Measurements from ENCODE around the gene HLCS.

The HLCS gene

DNA sequence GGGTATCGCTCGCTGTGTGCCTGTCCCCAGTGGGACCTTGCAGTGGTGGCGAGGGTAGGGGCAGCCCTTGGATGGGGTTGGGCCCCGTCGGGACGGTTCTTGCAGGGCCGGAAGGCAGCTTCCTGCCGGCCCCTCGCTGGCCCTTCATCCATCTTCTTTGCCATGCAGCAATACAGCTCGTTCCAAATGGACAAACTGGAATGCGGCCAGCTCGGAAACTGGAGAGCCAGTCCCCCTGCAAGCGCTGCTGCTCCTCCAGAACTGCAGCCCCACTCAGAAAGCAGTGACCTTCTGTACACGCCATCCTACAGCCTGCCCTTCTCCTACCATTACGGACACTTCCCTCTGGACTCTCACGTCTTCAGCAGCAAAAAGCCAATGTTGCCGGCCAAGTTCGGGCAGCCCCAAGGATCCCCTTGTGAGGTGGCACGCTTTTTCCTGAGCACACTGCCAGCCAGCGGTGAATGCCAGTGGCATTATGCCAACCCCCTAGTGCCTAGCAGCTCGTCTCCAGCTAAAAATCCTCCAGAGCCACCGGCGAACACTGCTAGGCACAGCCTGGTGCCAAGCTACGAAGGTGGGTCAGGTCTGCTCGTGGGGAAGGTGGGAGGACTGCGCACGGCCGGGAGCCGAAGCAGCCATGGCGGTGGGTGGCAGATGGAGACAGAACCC, 221.8 kb downstream of the HLCS start:
- H3K9me3 Mint-ChIP-seq, result no peaks in the 10 kb centered on the region
- peaks cover 53 to 62% of the 10 kb centered on the region in 2 donors for H3K27me3 Mint-ChIP-seq
- ATAC-seq (replicated peaks) (no peak), DNase-seq (no peak)
- no peak overlapping the region for H3K27ac Mint-ChIP-seq
- H3K36me3 Mint-ChIP-seq, result peaks cover 0 to 4% of the 10 kb centered on the region in 2 donors
- H3K4me1 Mint-ChIP-seq, result peaks cover 6 to 10% of the 10 kb centered on the region in 2 donors
- no peak overlapping the region for H3K4me3 Mint-ChIP-seq

GRCh38 chr21:36744190-36744559, 222.3 kb downstream of the HLCS start:
- Mint-ChIP-seq H3K36me3 (peaks cover 0 to 1% of the 10 kb centered on the region in 2 donors), H3K27ac (no peak overlapping the region), H3K9me3 (no peaks in the 10 kb centered on the region), H3K4me1 (peaks cover 6 to 10% of the 10 kb centered on the region in 2 donors), H3K27me3 (peaks cover 54 to 67% of the 10 kb centered on the region in 2 donors), H3K4me3 (no peak overlapping the region)
- DNase-seq (no peak), ATAC-seq (replicated peaks) (no peak)

DNA sequence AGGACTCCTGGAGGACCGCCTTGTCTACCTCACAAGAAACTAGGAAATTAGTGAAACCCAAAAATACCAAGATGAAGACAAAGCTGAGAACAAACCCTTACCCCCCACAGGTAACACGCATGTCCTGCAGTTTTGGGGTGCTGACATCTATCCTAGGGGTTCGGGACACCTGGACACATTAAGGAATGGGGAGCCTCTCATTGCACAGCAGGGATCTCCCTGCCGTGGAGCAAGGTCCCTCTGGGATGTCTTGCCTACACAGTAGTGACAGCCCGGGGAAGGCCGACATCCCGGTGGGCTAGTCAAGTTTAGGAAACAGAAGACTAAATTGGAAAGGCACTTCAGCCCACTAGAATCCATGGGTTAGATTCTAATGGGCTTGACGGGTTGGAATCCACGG, 223.0 kb downstream of the HLCS start:
- DNase-seq (no peak), ATAC-seq (replicated peaks) (no peak)
- Mint-ChIP-seq H3K36me3 (no peaks in the 10 kb centered on the region), H3K27ac (no peak overlapping the region), H3K27me3 (peaks cover 47 to 68% of the 10 kb centered on the region in 2 donors), H3K4me3 (no peak overlapping the region), H3K9me3 (no peaks in the 10 kb centered on the region), H3K4me1 (peaks cover 6 to 10% of the 10 kb centered on the region in 2 donors)

- Mint-ChIP-seq H3K27ac (no peak overlapping the region), H3K36me3 (no peaks in the 10 kb centered on the region), H3K9me3 (no peaks in the 10 kb centered on the region), H3K4me1 (peaks cover 3 to 10% of the 10 kb centered on the region in 2 donors), H3K4me3 (no peak overlapping the region), H3K27me3 (peaks cover 44 to 68% of the 10 kb centered on the region in 2 donors)
- ATAC-seq (replicated peaks) (no peak), DNase-seq (no peak)
Measured at GRCh38 chr21:36743008-36743407, 223.5 kb downstream of the HLCS start.

DNA sequence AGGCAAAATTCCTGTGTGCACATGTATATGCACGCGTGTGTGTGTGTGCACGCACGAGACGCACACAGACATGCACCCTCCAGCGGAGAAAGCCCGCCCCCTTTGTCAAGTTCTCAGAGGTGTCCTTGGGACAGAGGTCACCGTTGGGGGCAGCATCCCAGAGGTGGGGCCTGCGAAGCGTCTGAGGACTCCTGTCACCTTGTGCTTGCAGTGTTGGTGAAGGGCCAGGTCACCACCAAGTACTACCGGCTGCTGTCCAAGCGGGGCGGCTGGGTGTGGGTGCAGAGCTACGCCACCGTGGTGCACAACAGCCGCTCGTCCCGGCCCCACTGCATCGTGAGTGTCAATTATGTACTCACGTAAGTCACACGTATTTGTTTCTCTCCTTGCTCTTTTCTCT, 225.0 kb downstream of the HLCS start:
- DNase-seq (no peak), ATAC-seq (replicated peaks) (no peak)

DNA sequence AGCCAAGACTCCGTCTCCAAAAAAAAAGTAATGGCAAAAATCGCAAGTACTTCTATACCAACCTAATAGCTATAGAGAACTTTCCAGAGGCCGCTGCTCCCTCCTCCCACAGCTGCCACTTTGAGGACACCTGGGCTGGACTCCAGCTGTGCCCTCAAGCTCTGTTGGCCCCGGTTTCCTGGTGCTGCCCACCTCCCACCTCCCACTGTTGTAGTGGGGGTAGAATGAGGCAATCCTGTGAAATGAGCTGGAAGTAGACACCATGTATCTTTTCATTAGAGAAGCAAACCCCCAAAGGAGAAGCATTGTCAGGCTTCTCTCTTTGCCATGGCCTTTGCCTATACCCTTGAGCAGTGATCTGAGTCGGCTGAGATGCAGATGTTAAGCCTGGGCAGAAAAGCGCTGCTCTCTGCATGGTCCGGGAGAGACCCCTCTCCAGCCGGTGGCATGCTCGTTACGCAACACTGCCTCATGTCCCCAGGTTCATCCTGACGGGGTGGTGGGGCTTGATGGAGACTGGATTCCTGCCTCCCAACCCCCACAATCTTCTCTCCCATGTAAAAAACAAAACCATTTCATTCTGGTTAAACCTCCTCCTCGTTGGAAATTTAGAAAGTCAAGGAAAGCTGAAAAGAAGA, 227.9 kb downstream of the HLCS start:
- H3K4me1 Mint-ChIP-seq, result no peaks in the 10 kb centered on the region
- no peaks in the 10 kb centered on the region for H3K36me3 Mint-ChIP-seq
- no peak for DNase-seq
- no peak overlapping the region for H3K4me3 Mint-ChIP-seq
- H3K27ac Mint-ChIP-seq, result no peak overlapping the region
- peaks cover 4 to 5% of the 10 kb centered on the region in 2 donors for H3K9me3 Mint-ChIP-seq
- peaks cover 28 to 54% of the 10 kb centered on the region in 2 donors for H3K27me3 Mint-ChIP-seq
- no peak for ATAC-seq (replicated peaks)

More for the DNA sequence above, 225.0 kb downstream of the HLCS start:
- Mint-ChIP-seq H3K27ac (no peak overlapping the region), H3K4me3 (no peak overlapping the region), H3K27me3 (peaks cover 43 to 70% of the 10 kb centered on the region in 2 donors), H3K9me3 (no peaks in the 10 kb centered on the region), H3K4me1 (peaks cover under 1 to 3% of the 10 kb centered on the region in 2 donors), H3K36me3 (no peaks in the 10 kb centered on the region)

- ATAC-seq (replicated peaks), result no peak
- H3K27me3 Mint-ChIP-seq, result peaks cover 25 to 48% of the 10 kb centered on the region in 2 donors
Measured at GRCh38 chr21:36735724-36736320, 230.6 kb downstream of the HLCS start.

GRCh38 chr21:36735201-36735515, 231.3 kb downstream of the HLCS start:
- no peak for DNase-seq
- Mint-ChIP-seq H3K9me3 (peaks cover 4 to 5% of the 10 kb centered on the region in 2 donors), H3K4me1 (no peaks in the 10 kb centered on the region), H3K27me3 (peaks cover 26 to 49% of the 10 kb centered on the region in 2 donors), H3K27ac (no peak overlapping the region), H3K4me3 (no peak overlapping the region), H3K36me3 (no peaks in the 10 kb centered on the region)
- ATAC-seq (replicated peaks), result no peak

More at GRCh38 chr21:36735724-36736320, 230.6 kb downstream of the HLCS start:
- no peak for DNase-seq
- Mint-ChIP-seq H3K4me1 (no peaks in the 10 kb centered on the region), H3K36me3 (no peaks in the 10 kb centered on the region), H3K4me3 (no peak overlapping the region), H3K27ac (no peak overlapping the region), H3K9me3 (peaks cover 4 to 5% of the 10 kb centered on the region in 2 donors)

DNA sequence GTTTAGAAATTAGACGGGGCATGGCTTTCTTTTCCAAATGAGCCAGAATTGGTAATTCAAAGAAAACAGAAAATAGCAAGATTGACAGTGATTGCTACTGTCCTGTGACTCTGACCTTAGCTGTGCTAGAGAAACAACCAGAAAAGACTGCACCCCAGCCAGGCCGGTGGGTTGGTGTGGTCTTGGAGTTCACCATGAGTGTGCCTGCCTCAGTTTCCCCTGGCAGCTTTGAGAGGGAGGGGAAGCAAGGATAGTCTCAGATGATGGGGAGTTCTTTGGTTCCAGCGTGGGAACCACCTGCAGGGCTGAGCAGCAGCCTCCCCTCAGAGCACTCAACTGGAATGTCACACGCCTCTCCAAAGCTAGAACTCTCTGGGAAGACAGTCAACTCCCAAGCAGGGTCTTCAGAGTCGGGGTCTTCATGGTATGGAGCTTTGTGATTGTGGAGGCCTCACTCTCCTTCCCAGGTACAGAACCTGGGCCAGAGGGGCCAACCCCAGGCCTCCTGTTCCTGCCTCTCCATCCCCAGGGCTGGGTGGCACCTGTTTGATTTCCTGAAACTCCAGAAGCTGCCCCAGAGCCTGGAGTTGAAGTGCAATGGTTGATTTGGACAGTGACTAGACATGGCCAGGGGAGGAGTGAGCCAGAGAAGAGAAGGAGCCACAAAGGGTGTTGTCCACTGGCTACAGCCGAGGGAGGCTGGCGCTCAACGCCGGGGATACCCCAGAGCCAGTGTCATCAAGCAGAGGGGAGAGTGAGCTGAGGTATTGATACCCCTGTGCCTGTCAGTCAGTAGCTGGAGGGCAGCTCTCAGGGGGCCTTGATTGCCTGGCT, 231.9 kb downstream of the HLCS start:
- H3K9me3 Mint-ChIP-seq, result peaks cover 4 to 5% of the 10 kb centered on the region in 2 donors
- H3K27me3 Mint-ChIP-seq, result peaks cover 32 to 50% of the 10 kb centered on the region in 2 donors
- no peak for DNase-seq
- no peaks in the 10 kb centered on the region for H3K4me1 Mint-ChIP-seq
- no peak overlapping the region for H3K4me3 Mint-ChIP-seq
- H3K36me3 Mint-ChIP-seq, result no peaks in the 10 kb centered on the region
- no peak for ATAC-seq (replicated peaks)
- no peak overlapping the region for H3K27ac Mint-ChIP-seq

DNA sequence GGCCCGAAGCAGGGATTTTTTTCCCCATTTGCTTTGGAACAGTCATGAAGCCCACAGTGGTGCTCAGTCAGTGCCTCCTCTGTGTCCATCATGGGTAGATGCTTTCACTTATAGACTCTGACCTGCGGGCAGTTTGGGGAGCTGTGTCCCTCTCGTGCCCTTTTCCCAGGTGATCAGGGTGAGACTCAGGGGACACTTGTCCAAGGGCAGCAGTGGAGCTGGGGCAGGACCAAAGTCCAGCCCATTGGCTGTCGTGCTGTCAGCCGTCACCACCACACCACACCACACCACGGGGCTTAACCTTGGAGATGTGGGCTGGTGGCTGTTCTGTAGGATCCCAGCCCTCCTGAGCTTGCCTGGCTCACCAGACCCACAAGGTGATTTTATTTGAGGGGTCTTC, 232.6 kb downstream of the HLCS start:
- no peak for DNase-seq
- Mint-ChIP-seq H3K27ac (no peak overlapping the region), H3K4me3 (no peak overlapping the region), H3K4me1 (no peaks in the 10 kb centered on the region), H3K36me3 (no peaks in the 10 kb centered on the region), H3K27me3 (peaks cover 30 to 48% of the 10 kb centered on the region in 2 donors), H3K9me3 (peaks cover 4 to 5% of the 10 kb centered on the region in 2 donors)
- no peak for ATAC-seq (replicated peaks)

DNA sequence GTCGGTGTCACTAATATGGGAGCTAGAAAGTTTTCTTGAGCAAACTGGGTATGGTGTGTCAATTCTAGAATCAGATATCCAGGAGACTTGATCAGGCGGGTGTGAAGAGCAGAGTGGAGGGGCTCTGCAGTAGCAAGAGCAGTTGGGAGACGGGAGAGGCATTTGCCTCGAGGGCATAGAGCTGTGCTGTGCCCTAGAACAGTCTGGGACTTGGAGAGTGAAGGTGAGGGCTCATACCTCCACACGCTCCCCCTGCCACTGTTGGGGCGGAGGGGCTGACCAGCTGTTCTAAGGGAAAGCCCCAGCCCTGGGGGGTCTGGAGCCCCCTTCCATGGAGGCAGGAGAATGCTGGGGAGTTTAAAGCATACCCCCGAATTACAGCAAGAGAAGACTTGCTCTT, 233.7 kb downstream of the HLCS start:
- Mint-ChIP-seq H3K4me3 (no peak overlapping the region), H3K27ac (no peak overlapping the region), H3K27me3 (peaks cover 30 to 42% of the 10 kb centered on the region in 2 donors)

GRCh38 chr21:36732217-36732616, 234.3 kb downstream of the HLCS start:
- DNase-seq, result no peak
- no peaks in the 10 kb centered on the region for H3K36me3 Mint-ChIP-seq
- H3K27ac Mint-ChIP-seq, result no peak overlapping the region
- H3K9me3 Mint-ChIP-seq, result peaks cover 4 to 5% of the 10 kb centered on the region in 2 donors
- no peaks in the 10 kb centered on the region for H3K4me1 Mint-ChIP-seq
- no peak overlapping the region for H3K4me3 Mint-ChIP-seq
- no peak for ATAC-seq (replicated peaks)
- H3K27me3 Mint-ChIP-seq, result peaks cover 29 to 45% of the 10 kb centered on the region in 2 donors

More for the DNA sequence above, 233.7 kb downstream of the HLCS start:
- DNase-seq (no peak), ATAC-seq (replicated peaks) (no peak)
- Mint-ChIP-seq H3K4me1 (no peaks in the 10 kb centered on the region), H3K36me3 (no peaks in the 10 kb centered on the region), H3K9me3 (peaks cover 4 to 5% of the 10 kb centered on the region in 2 donors)

DNA sequence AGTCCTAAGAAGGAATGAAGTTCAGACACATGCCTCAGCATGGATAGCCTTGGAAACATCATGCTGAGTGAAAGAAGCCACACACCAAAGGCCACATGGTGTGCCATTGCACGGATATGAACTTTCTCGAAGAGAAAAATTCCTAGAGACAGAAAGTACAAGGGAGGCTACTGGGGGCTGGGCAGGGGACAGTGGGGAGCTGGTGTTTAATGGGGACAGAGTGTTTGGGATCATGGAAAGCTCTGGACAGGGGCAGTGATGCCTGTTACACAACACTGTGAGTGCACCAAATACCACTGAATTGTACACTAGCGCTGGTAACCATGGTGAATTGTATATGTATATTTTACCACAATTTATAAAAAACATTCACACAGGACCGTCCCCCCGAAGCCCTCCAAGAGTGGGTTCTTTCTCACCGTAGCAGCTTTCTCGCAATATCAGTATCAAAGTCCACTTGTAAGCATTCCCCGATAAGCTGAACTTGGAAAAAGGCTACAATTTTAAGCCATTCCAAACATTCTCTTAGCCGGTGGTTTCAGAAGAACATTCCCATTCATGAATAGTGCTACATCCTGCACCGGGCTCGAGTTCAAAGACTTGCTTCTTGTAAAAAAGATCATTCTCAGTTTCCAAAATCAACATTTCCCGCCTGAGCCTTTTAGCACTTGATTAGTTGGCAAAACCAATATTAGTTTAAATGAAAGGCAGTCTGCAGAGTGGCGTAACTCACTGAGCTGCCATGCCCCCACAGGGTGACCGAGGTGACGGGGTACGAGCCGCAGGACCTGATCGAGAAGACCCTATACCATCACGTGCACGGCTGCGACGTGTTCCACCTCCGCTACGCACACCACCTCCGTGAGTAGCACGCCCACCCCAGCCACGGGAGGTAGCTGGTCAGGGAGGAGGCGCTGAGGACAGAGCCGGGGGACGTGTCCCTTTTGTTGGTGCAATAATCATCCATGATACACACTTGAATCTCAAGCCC, 235.9 kb downstream of the HLCS start:
- Mint-ChIP-seq H3K36me3 (no peaks in the 10 kb centered on the region), H3K4me3 (no peak overlapping the region), H3K9me3 (peaks cover 4 to 5% of the 10 kb centered on the region in 2 donors), H3K4me1 (no peaks in the 10 kb centered on the region), H3K27ac (no peak overlapping the region), H3K27me3 (peaks cover 22 to 38% of the 10 kb centered on the region in 2 donors)
- ATAC-seq (replicated peaks) (no peak), DNase-seq (no peak)
